CD8-positive, alpha-beta memory T cell (primary cell): ENCODE data around the gene CTBP1. TPM values are rescaled to one million over a fixed set of nuclear protein-coding genes. Genes with fewer than 3 reads are reported as not detected.

Experiments used
- CTCF ChIA-PET: fragments of 350-600 bp; sonication (Branson Sonifier 250); formaldehyde crosslinking; loops from one replicate; lab custom pipeline; 2021; ENCODE audit warnings: antibody characterized with exemption; lab: Charles Lee
- POLR2A ChIA-PET: fragments of 350-600 bp; sonication (Branson Sonifier 250); formaldehyde crosslinking; loops from one replicate; lab custom pipeline; 2021; ENCODE audit warnings: antibody characterized with exemption; lab: Charles Lee
- DNase-seq, 5 donors: peaks; one replicate each; pipeline versions ENCODE4 v3.0.0 to v3.0.0-alpha.2; 2020 to 2022; ENCODE audit warnings: mixed read lengths in 1 of 5
- H3K27ac ChIP-seq: one replicate; pipeline ENCODE4 v1.7.0; 2013; ENCODE audit warnings: low read depth, mild to moderate bottlenecking, low read length, moderate library complexity
- H3K27me3 ChIP-seq: 2 replicates; pipeline ENCODE4 v1.7.0; 2013; ENCODE audit warnings: low read length, mild to moderate bottlenecking; ENCODE audit not compliant: insufficient read depth, poor library complexity, severe bottlenecking
- H3K36me3 ChIP-seq: 2 replicates; pipeline ENCODE4 v1.7.0; 2013; ENCODE audit warnings: mild to moderate bottlenecking, low read length, moderate library complexity; ENCODE audit not compliant: insufficient read depth
- H3K4me1 ChIP-seq: 2 replicates; pipeline ENCODE4 v1.7.0; 2013; ENCODE audit warnings: mild to moderate bottlenecking, low read length, moderate library complexity; ENCODE audit not compliant: insufficient read depth
- H3K4me3 ChIP-seq: 2 replicates; pipeline ENCODE4 v1.7.0; 2013; ENCODE audit warnings: mild to moderate bottlenecking, low read length
- H3K9me3 ChIP-seq: 2 replicates; pipeline ENCODE4 v1.7.0; 2013; ENCODE audit warnings: mild to moderate bottlenecking, low read length
- H3K27ac Mint-ChIP-seq, 8 donors: one replicate each; pipeline ENCODE4 v1.8.0; 2020 to 2021; ENCODE audit warnings: mixed read lengths in 8 of 8, mild to moderate bottlenecking in 6 of 8, inconsistent platforms in 3 of 8, moderate library complexity in 3 of 8
- H3K27me3 Mint-ChIP-seq, 2 donors: one replicate each; pipeline ENCODE4 v1.8.0; 2020 to 2021; ENCODE audit warnings: mixed read lengths in 2 of 2, mild to moderate bottlenecking in 1 of 2, moderate library complexity in 1 of 2
- H3K36me3 Mint-ChIP-seq, 3 donors: one replicate each; pipeline ENCODE4 v1.8.0; 2020 to 2021; ENCODE audit warnings: mixed read lengths in 3 of 3, inconsistent platforms in 1 of 3, mild to moderate bottlenecking in 1 of 3
- H3K4me1 Mint-ChIP-seq, 3 donors: one replicate each; pipeline ENCODE4 v1.8.0; 2020 to 2021; ENCODE audit warnings: mixed read lengths in 3 of 3, inconsistent platforms in 1 of 3, mild to moderate bottlenecking in 1 of 3
- H3K4me3 Mint-ChIP-seq, 7 donors: one replicate each; pipeline ENCODE4 v1.8.0; 2020 to 2021; ENCODE audit warnings: mixed read lengths in 7 of 7, mild to moderate bottlenecking in 6 of 7, moderate library complexity in 4 of 7, inconsistent platforms in 2 of 7
- H3K9me3 Mint-ChIP-seq, 5 donors: one replicate each; pipeline ENCODE4 v1.8.0; 2020 to 2022; ENCODE audit warnings: mixed read lengths in 5 of 5, mild to moderate bottlenecking in 3 of 5, moderate library complexity in 2 of 5, inconsistent platforms in 1 of 5
- polyA plus RNA-seq: library from polyadenylated mRNA; unstranded; fragments of 300-500 nt; fragmentation: Illumina TruSeq; gene quantifications from one replicate; pipeline ENCODE4 v1.2.3, GENCODE V29; 2021
- total RNA-seq, 2 experiments: library from RNA; stranded (reverse); gene quantifications; one replicate each; pipeline ENCODE4 v1.2.3, GENCODE V29; 2021

CTBP1 gene
- total and polyA plus RNA-seq, 3 experiments from 2014 or later, result 88.1 to 149 (median 139) TPM

DNA sequence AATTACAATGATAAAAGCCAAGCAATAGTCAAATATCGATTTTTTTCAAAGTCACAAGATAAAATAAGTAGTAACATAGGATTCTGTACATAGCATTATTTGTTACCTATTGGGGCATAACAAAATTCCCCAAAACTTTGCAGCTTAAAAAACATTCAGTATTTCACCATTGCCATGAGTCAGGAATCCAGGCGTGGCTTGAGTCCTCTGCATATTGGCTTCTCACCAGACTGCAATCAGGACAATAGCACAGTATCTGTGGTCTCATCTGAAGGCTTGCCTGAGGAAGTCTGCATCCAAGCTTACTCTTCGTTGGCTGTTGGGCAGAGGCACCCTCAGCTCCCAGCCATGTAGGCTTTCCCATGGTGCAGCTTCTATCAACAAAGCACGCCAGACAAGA is 6.2 kb upstream of the CTBP1 start:
- H3K4me1 ChIP-seq, result peaks cover 45% of the 10 kb centered on the region
- H3K27ac Mint-ChIP-seq, result peak overlapping the region in 6 of 8 donors; percentile 78 to 99 (median 96)

DNA sequence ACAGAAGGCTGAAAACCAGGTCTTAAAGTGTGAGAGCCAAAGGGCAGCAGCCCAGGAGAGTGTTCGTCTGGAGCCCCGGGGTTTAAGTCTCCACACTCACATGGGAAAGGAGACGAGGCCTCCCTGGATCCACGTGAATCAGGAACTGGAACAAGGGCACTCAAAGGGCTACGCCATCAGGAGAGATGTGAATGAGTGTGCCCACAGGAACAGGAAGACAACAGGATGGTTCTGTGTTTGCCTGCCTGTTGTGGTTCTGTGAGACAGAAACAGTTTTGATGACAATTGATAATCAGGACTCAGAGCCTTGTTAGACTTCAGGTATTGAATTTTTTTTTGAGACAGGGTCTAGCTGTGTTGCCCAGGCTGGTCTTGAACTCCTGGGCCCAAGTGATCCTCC is 4.9 kb upstream of the CTBP1 start:
- Histone ChIP-seq H3K27me3 (no peaks in the 10 kb centered on the region), H3K9me3 (no peaks in the 10 kb centered on the region), H3K27ac (no peak overlapping the region), H3K36me3 (no peaks in the 10 kb centered on the region), H3K4me1 (peaks cover 50% of the 10 kb centered on the region), H3K4me3 (no peak overlapping the region)
- ChIA-PET POLR2A (no interaction called here), CTCF (interaction anchor here (0.6 to 9.6 kb wide), 5 partner anchors 14 to 93 kb away, joined by 3 to 47 read pairs (median 3); partner anchors contain the start of gene UVSSA)
- Mint-ChIP-seq H3K4me3 (peak overlapping the region; percentile 11 to 78 (median 69)), H3K27ac (peak overlapping the region; percentile 83 to 99 (median 95)), H3K9me3 (peaks cover 0 to 4% (median 0%) of the 10 kb centered on the region in 5 donors), H3K4me1 (peaks cover 59 to 72% (median 69%) of the 10 kb centered on the region in 3 donors), H3K36me3 (peaks cover 0 to 9% (median 0%) of the 10 kb centered on the region in 3 donors), H3K27me3 (peaks cover 0 to 2% of the 10 kb centered on the region in 2 donors)
- no peak for DNase-seq

More for the DNA sequence above, 6.2 kb upstream of the CTBP1 start:
- Histone ChIP-seq H3K27me3 (no peaks in the 10 kb centered on the region), H3K4me3 (no peak overlapping the region), H3K9me3 (no peaks in the 10 kb centered on the region), H3K27ac (no peak overlapping the region), H3K36me3 (no peaks in the 10 kb centered on the region)
- ChIA-PET CTCF (interaction anchor here (9.6 kb wide), 1 partner anchor 13 kb away, joined by 47 read pairs; no protein-coding TSS in a partner anchor), POLR2A (no interaction called here)
- no peak for DNase-seq
- Mint-ChIP-seq H3K9me3 (peaks cover 0 to 4% (median 0%) of the 10 kb centered on the region in 5 donors), H3K4me1 (peaks cover 55 to 71% (median 66%) of the 10 kb centered on the region in 3 donors), H3K27me3 (no peaks in the 10 kb centered on the region), H3K4me3 (no peak overlapping the region), H3K36me3 (peaks cover 0 to 4% (median 0%) of the 10 kb centered on the region in 3 donors)

DNA sequence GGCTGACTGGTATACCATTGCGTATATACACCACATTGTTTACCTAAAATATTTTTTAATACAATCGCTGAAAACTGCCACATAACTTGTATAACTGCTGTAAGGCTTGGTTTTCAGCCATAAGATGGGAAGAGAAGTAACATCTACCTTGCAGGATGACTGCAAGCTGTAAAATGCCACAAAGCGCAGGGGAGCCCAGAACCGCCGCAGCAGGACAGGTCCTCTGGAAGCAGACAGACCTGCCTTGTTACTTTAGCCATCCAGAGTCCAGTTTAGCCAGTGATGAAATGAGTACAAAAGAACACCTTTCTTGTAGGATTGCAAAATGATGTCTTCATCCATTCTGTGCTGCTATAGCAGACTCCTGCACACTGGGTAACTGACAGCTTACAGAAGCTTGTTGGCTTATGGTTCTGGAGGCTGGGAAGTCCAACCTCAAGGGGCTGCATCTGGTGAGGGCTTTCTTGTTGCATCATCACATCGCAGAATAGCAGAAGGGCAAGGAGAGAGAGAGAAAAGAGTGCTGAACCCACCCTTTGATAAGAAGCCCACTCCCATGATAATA is 4.1 kb upstream of the CTBP1 start:
- H3K4me1 ChIP-seq, result peaks cover 50% of the 10 kb centered on the region
- no peak overlapping the region for H3K4me3 ChIP-seq
- no peak overlapping the region for H3K27ac ChIP-seq
- H3K4me1 Mint-ChIP-seq, result peaks cover 53 to 66% (median 63%) of the 10 kb centered on the region in 3 donors
- no peak for DNase-seq
- peak overlapping the region in 6 of 7 donors; percentile 56 to 78 (median 67) for H3K4me3 Mint-ChIP-seq
- H3K27me3 ChIP-seq, result no peaks in the 10 kb centered on the region
- CTCF ChIA-PET, result interaction anchor here (0.6 to 9.6 kb wide), 4 partner anchors 15 to 94 kb away, joined by 3 to 47 read pairs (median 3); partner anchors contain the start of gene UVSSA
- POLR2A ChIA-PET, result no interaction called here
- peak overlapping the region; percentile 83 to 99 (median 95) for H3K27ac Mint-ChIP-seq
- H3K36me3 Mint-ChIP-seq, result peaks cover 0 to 9% (median 0%) of the 10 kb centered on the region in 3 donors
- no peaks in the 10 kb centered on the region for H3K36me3 ChIP-seq
- H3K9me3 Mint-ChIP-seq, result no peaks in the 10 kb centered on the region
- peaks cover 0 to 2% of the 10 kb centered on the region in 2 donors for H3K27me3 Mint-ChIP-seq
- no peaks in the 10 kb centered on the region for H3K9me3 ChIP-seq

DNA sequence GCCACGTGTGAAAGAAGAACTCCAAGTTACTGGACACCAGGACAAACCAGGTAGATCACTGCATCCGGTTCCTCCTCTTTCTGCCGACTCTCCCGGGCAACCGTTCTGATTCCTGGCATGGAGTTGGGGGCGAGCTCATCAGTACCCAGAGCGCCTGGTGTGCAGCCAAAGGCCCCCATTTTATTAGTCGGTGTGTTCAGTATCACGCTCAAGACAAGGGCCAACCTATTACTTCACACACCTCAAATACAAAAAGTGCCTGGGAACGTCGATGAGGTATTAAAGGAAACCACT is 2.8 kb upstream of the CTBP1 start:
- H3K27ac Mint-ChIP-seq, result peak overlapping the region in 7 of 8 donors; percentile 50 to 99 (median 67)
- ChIA-PET POLR2A (no interaction called here), CTCF (interaction anchor here (1.4 to 9.6 kb wide), 3 partner anchors 14 to 95 kb away, joined by 4 to 47 read pairs (median 28); partner anchors contain the start of gene UVSSA)
- Histone ChIP-seq H3K9me3 (no peaks in the 10 kb centered on the region), H3K27ac (no peak overlapping the region), H3K27me3 (no peaks in the 10 kb centered on the region), H3K4me3 (no peak overlapping the region), H3K4me1 (peaks cover 57% of the 10 kb centered on the region), H3K36me3 (no peaks in the 10 kb centered on the region)
- H3K4me3 Mint-ChIP-seq, result peak overlapping the region in 5 of 7 donors; percentile 26 to 88 (median 66)
- H3K9me3 Mint-ChIP-seq, result no peaks in the 10 kb centered on the region
- peaks cover 0 to 2% of the 10 kb centered on the region in 2 donors for H3K27me3 Mint-ChIP-seq
- H3K4me1 Mint-ChIP-seq, result peaks cover 57 to 70% (median 68%) of the 10 kb centered on the region in 3 donors
- H3K36me3 Mint-ChIP-seq, result peaks cover 0 to 12% (median 0%) of the 10 kb centered on the region in 3 donors
- DNase-seq, result no peak

DNA sequence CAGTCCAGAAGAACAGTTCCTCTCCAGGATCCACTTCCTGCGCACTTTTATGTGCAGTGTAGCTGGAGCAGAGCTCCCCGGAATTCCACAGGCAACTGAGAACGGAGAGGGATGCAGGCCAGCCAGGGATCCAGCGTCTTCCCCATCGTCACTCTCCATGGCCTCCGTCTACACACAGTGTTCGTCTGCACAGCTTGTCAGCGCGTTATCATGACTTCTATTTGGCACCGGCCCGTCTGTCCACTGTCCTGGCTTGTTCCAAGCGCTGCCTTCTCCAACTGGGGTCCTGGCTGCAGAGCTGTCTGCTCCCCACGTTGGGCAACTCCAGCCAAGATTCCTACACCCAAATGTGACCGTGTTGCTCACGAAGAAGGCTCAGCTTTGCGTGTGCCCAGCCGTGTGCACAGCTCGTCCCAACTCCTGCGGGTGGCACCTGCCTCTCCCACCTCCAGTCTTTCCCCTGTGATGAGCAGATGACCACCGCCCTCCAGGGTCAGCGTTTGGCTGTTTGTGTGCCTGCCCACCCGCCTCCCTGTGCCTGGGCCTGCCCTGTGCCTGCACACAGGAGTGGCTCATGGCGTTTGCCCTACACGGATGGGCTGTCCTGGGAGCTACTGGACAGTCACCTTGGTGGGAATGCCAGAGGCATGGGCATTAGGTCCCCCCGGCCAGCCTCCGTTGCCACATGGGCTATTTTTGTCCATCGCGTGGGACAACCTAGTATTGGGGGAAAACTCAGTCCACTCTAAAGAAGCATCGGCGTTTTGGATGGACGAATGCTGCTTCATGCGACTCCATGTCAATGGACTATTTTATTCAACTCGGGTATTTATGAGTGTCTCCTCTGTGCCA is 2.2 kb upstream of the CTBP1 start:
- H3K27me3 ChIP-seq, result no peaks in the 10 kb centered on the region
- ChIA-PET CTCF (interaction anchor here (0.8 to 9.6 kb wide), 7 partner anchors 14 to 476 kb away, joined by 3 to 47 read pairs (median 4); partner anchors contain the start of gene UVSSA), POLR2A (interaction anchor here (0.6 to 4.4 kb wide), 4 partner anchors 14 to 137 kb away, joined by 3 to 59 read pairs (median 10); partner anchors contain the start of genes MAEA and UVSSA)
- peak overlapping the region; percentile 87 to 96 (median 90) for H3K4me3 Mint-ChIP-seq
- no peak overlapping the region for H3K4me3 ChIP-seq
- H3K36me3 Mint-ChIP-seq, result peaks cover 0 to 12% (median 0%) of the 10 kb centered on the region in 3 donors
- peaks cover 0 to 2% of the 10 kb centered on the region in 2 donors for H3K27me3 Mint-ChIP-seq
- no peaks in the 10 kb centered on the region for H3K9me3 ChIP-seq
- H3K4me1 Mint-ChIP-seq, result peaks cover 58 to 73% (median 68%) of the 10 kb centered on the region in 3 donors
- peaks cover 62% of the 10 kb centered on the region for H3K4me1 ChIP-seq
- no peaks in the 10 kb centered on the region for H3K9me3 Mint-ChIP-seq
- DNase-seq, result no peak
- no peaks in the 10 kb centered on the region for H3K36me3 ChIP-seq
- H3K27ac Mint-ChIP-seq, result peak overlapping the region; percentile 92 to 99 (median 94)
- no peak overlapping the region for H3K27ac ChIP-seq

DNA sequence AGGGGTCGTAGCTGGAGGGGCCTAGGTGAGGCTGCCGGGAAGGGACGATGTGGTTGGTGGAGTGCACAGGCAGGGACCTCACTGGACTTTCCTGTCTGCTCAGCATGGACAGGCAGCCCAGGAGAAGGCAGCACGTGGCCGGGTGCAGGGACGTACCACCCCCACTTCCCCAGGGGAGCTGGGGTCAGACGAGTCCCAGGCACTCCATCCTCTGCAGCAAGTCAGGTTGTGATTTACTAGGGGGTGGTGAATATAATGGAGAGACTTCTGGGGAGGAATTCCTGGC is 1.5 kb upstream of the CTBP1 start:
- peak overlapping the region; percentile 89 for H3K27ac ChIP-seq
- Mint-ChIP-seq H3K4me3 (peak overlapping the region; percentile 87 to 96 (median 90)), H3K36me3 (peaks cover 0 to 12% (median 0%) of the 10 kb centered on the region in 3 donors), H3K27me3 (peaks cover 0 to 2% of the 10 kb centered on the region in 2 donors), H3K9me3 (no peaks in the 10 kb centered on the region), H3K27ac (peak overlapping the region; percentile 92 to 99 (median 94)), H3K4me1 (peaks cover 60 to 73% (median 61%) of the 10 kb centered on the region in 3 donors)
- H3K9me3 ChIP-seq, result no peaks in the 10 kb centered on the region
- H3K27me3 ChIP-seq, result no peaks in the 10 kb centered on the region
- ChIA-PET POLR2A (interaction anchor here (0.6 to 4.4 kb wide), 4 partner anchors 14 to 137 kb away, joined by 3 to 59 read pairs (median 10); partner anchors contain the start of genes MAEA and UVSSA), CTCF (interaction anchor here (0.8 to 9.6 kb wide), 9 partner anchors 12 to 476 kb away, joined by 3 to 47 read pairs (median 4); partner anchors contain the start of gene UVSSA)
- DNase-seq, result no peak
- H3K4me3 ChIP-seq, result peak overlapping the region; percentile 74
- H3K4me1 ChIP-seq, result peaks cover 69% of the 10 kb centered on the region
- no peaks in the 10 kb centered on the region for H3K36me3 ChIP-seq

DNA sequence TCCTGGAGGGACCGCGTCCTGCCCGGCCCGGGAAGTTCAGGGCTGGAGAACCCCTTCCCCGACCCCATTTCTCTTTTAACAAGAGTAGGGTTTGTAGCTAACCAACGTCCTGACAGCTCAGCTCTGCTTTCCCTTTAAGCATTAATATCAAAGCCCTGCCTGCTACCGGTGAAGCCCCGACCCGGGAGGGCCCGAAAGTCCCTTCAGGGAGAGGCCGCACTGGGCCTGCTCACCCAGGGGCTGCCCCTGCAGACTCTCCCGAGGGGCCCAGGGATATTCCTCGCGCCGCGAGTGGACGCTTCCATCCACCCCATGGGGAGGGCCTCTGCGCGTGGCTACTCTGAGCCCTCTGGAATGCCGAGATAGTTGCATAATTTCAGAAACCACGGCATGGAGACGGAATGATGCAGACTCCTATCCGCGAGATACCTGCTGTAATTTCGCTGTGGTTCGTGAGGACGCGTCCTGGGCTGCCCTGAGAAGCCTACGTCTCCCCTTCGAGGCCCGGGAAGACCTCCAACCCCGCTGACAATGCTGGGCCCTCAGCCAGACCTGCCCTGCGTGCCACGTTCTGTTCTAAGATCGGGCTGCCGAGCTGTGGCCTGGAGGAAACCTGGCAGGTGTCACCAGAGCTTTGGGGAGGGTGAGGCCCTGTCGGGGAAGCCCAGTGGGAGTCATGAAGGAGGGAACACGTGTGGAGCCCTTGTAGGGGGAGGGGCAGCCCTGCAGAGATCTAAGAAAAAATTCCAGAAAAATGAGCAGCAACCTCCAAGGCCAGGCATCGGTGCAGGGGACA is 999 bp upstream of the CTBP1 start:
- DNase-seq, result peak in 4 of 5 donors; percentile 36 to 67 (median 58)

More for the DNA sequence above, 999 bp upstream of the CTBP1 start:
- H3K4me3 Mint-ChIP-seq, result peak overlapping the region; percentile 87 to 96 (median 90)
- CTCF ChIA-PET, result interaction anchor here (0.8 to 9.6 kb wide), 15 partner anchors 8 to 477 kb away, joined by 3 to 47 read pairs (median 4); partner anchors contain the start of gene UVSSA
- POLR2A ChIA-PET, result interaction anchor here (1.3 to 4.4 kb wide), 7 partner anchors 15 to 356 kb away, joined by 3 to 59 read pairs (median 13); partner anchors contain the start of genes MAEA and UVSSA
- H3K4me1 Mint-ChIP-seq, result peaks cover 62 to 74% (median 64%) of the 10 kb centered on the region in 3 donors
- peak overlapping the region; percentile 74 for H3K4me3 ChIP-seq
- H3K27ac Mint-ChIP-seq, result peak overlapping the region; percentile 92 to 99 (median 94)
- H3K27me3 ChIP-seq, result no peaks in the 10 kb centered on the region
- no peaks in the 10 kb centered on the region for H3K9me3 Mint-ChIP-seq
- H3K36me3 Mint-ChIP-seq, result peaks cover 0 to 14% (median 0%) of the 10 kb centered on the region in 3 donors
- no peaks in the 10 kb centered on the region for H3K36me3 ChIP-seq
- peaks cover 69% of the 10 kb centered on the region for H3K4me1 ChIP-seq
- H3K27ac ChIP-seq, result peak overlapping the region; percentile 89
- no peaks in the 10 kb centered on the region for H3K9me3 ChIP-seq
- peaks cover 0 to 2% of the 10 kb centered on the region in 2 donors for H3K27me3 Mint-ChIP-seq
